ENCODE results near the gene SUCO. TPM values are rescaled to one million over a fixed set of nuclear protein-coding genes. Genes with fewer than 3 reads are reported as not detected.

SUCO gene
- total and polyA plus RNA-seq, 2 of the 8 experiments (the other 6 are each of a cell fraction or from before 2014, with no cell fraction given), result 8.3 to 35.8 TPM

GRCh38 chr1:172497230-172497629, 35.7 kb upstream of the SUCO start:
- FAIRE-seq (no peak), DNase-seq (ENCODE audit: low read depth in 1 of 2, low spot score in 2 of 2) (peak; percentile 23 to 46)
- no peak overlapping the region for H4K8ac ChIP-seq (ENCODE audit: extremely low read depth, insufficient read depth, low read length)
- no peak overlapping the region for H2BK120ac ChIP-seq (replicated peaks; ENCODE audit: low read depth, low read length)
- no peaks in the 10 kb centered on the region for H3K36me3 ChIP-seq (ENCODE audit: control insufficient read depth in 2 of 4, insufficient read depth in 4 of 4, low read length in 3 of 4)
- H3K79me2 ChIP-seq (ENCODE audit: control insufficient read depth in 1 of 2, insufficient read depth in 2 of 2, low read length in 2 of 2), result no peaks in the 10 kb centered on the region
- H2BK12ac ChIP-seq (ENCODE audit: low read depth, low read length), result no peak overlapping the region
- CTCF ChIA-PET (ENCODE audit: partially characterized antibody), result interaction anchor here (1.2 to 1.6 kb wide), 3 partner anchors 10 to 16 kb away, joined by 3 to 8 read pairs (median 7); no protein-coding TSS in a partner anchor
- no peaks in the 10 kb centered on the region for H3K9me3 ChIP-seq (ENCODE audit: insufficient read depth in 2 of 2, low read depth in 1 of 2, low read length in 1 of 2)
- no peak overlapping the region for H4K91ac ChIP-seq (replicated peaks; ENCODE audit: insufficient read length, low read length)
- H3K9ac ChIP-seq (replicated peaks in 1 of 4; ENCODE audit: extremely low read depth in 1 of 4, low read depth in 3 of 4, low read length in 3 of 4), result no peak overlapping the region
- H3K27ac ChIP-seq (ENCODE audit: low read depth, low read length), result no peak overlapping the region
- no peak overlapping the region for H3K14ac ChIP-seq (ENCODE audit: insufficient read length)
- no peak overlapping the region for H3K18ac ChIP-seq (ENCODE audit: extremely low read depth, low read length)
- H2AFZ ChIP-seq (ENCODE audit: low read length), result no peak overlapping the region; the same call in 1 of the 2 replicates
- H3K4me2 ChIP-seq (ENCODE audit: insufficient read depth in 1 of 2, low read depth in 2 of 2, low read length in 2 of 2), result no peak overlapping the region
- H2BK20ac ChIP-seq (ENCODE audit: low read length), result no peak overlapping the region
- H3K79me1 ChIP-seq (ENCODE audit: low read depth, low read length), result no peaks in the 10 kb centered on the region
- H3K4me1 ChIP-seq (replicated peaks in 1 of 4; ENCODE audit: control insufficient read depth in 3 of 4, insufficient read depth in 4 of 4, low read length in 3 of 4), result no peaks in the 10 kb centered on the region; a peak in 2 of 7 replicates
- TF ChIP-seq YY1 (IDR thresholded peaks at IDR 0.05; ENCODE audit: low read depth, low read length) (0 out of 2 replicates have a peak, but pooled peaks have one; percentile 63), MAFK (IDR thresholded peaks at IDR 0.05; ENCODE audit: low read depth, low read length) (no peak), TEAD4 (IDR thresholded peaks at IDR 0.05; ENCODE audit: low read depth, low read length) (peak; percentile 82)
- no peaks in the 10 kb centered on the region for H3K23me2 ChIP-seq (ENCODE audit: low read depth, low read length)
- POLR2A ChIA-PET (ENCODE audit: partially characterized antibody), result interaction anchor here (1.8 kb wide), 1 partner anchor 42 kb away, joined by 5 read pairs; no protein-coding TSS in a partner anchor
- no peaks in the 10 kb centered on the region for H3K27me3 ChIP-seq (replicated peaks in 1 of 4; ENCODE audit: control insufficient read depth in 3 of 4, extremely low read depth in 1 of 4, insufficient read depth in 3 of 4, low read length in 3 of 4)
- no peak overlapping the region for H3K56ac ChIP-seq (replicated peaks; ENCODE audit: insufficient read length, low read depth, low read length)
- H2BK15ac ChIP-seq (ENCODE audit: low read length), result no peak overlapping the region
- H3K4me3 ChIP-seq (ENCODE audit: extremely low read depth in 1 of 4, insufficient read depth in 2 of 4, low read depth in 3 of 4, low read length in 4 of 4), result no peak overlapping the region
- no peak overlapping the region for H3K23ac ChIP-seq (ENCODE audit: insufficient read length)
- WGBS, 2 experiments (ENCODE audit: extremely low coverage in 1 of 2, insufficient coverage in 1 of 2, insufficient read length in 1 of 2, insufficient replicate concordance in 2 of 2, low coverage in 1 of 2, low lambda C conversion rate in 2 of 2, missing lambda C conversion rate in 1 of 2), result 64% methylated on average over 5 of the region's 5 CpGs; no CpG with 5 or more reads in 1 of the 2 experiments
- no peak overlapping the region for H3K4ac ChIP-seq (replicated peaks; ENCODE audit: insufficient read length, low read depth, low read length)
- no peak overlapping the region for H2BK5ac ChIP-seq (ENCODE audit: low read depth, low read length)
- no peaks in the 10 kb centered on the region for H4K20me1 ChIP-seq (replicated peaks in 1 of 2; ENCODE audit: control insufficient read depth in 1 of 2, insufficient read depth in 2 of 2, low read length in 2 of 2)
- H2AK5ac ChIP-seq (ENCODE audit: low read depth, low read length), result no peak overlapping the region
- no peak overlapping the region for H4K5ac ChIP-seq (ENCODE audit: insufficient read length, low read depth, low read length)
